PC-9 (cell line): ENCODE results near the gene RANGAP1. TPM values are rescaled to one million over a fixed set of nuclear protein-coding genes. Genes with fewer than 3 reads are reported as not detected.
A peak's percentile ranks its signal among the peaks of the same experiment; 100 is the strongest.

Experiments used
- Bru-seq: library from RNA; stranded (reverse); fragments of 400-500 nt; gene quantifications from one replicate; lab custom pipeline; 2021; lab: Mats Ljungman, UMichigan
- BruChase-seq, 2 experiments: library from RNA; stranded (reverse); fragments of 400-500 nt; gene quantifications; one replicate each; lab custom pipeline; 2021; lab: Mats Ljungman, UMichigan
- BruUV-seq: library from RNA; stranded (reverse); fragments of 400-500 nt; replicated peaks from 2 replicates; lab custom pipeline; 2021; lab: Mats Ljungman, UMichigan
- CTCF ChIA-PET: fragments of 300-600 bp; sonication (Branson Sonifier 250); formaldehyde crosslinking; loops from one replicate; lab custom pipeline; 2022; ENCODE audit warnings: antibody characterized with exemption; lab: Charles Lee
- POLR2A ChIA-PET: fragments of 300-600 bp; sonication (Branson Sonifier 250); formaldehyde crosslinking; loops from one replicate; lab custom pipeline; 2022; ENCODE audit warnings: antibody characterized with exemption; ENCODE audit not compliant: unreplicated experiment; lab: Charles Lee
- DNase-seq, 2 experiments: peaks; one replicate each; pipeline versions ENCODE4 v3.0.0 to v3.0.0-alpha.2; 2015 to 2022; ENCODE audit warnings: mixed read lengths in 1 of 2
- H2AFZ ChIP-seq: fragments of 200-600 bp; sonication (generic); 2 replicates; pipeline ENCODE4 v1.8.1; 2017; ENCODE audit warnings: antibody characterized with exemption
- H3F3A ChIP-seq: fragments of 200-600 bp; sonication (generic); 2 replicates; pipeline ENCODE4 v1.8.1; 2017; ENCODE audit warnings: antibody characterized with exemption, mild to moderate bottlenecking, low read depth; ENCODE audit not compliant: insufficient read depth
- H3K27ac ChIP-seq: fragments of 200-600 bp; sonication (generic); 2 replicates; pipeline ENCODE4 v1.6.1; 2016; ENCODE audit warnings: mixed run types
- H3K27me3 ChIP-seq: fragments of 200-600 bp; sonication (generic); 2 replicates; pipeline ENCODE4 v1.6.1; 2016; ENCODE audit warnings: low read depth, mixed run types; ENCODE audit not compliant: insufficient read depth
- H3K36me3 ChIP-seq: fragments of 200-600 bp; sonication (generic); 2 replicates; pipeline ENCODE4 v1.6.1; 2016; ENCODE audit warnings: low read depth, mixed run types
- H3K4me1 ChIP-seq: fragments of 200-600 bp; sonication (generic); replicated peaks from 2 replicates; pipeline ENCODE4 v1.6.1; 2016; ENCODE audit warnings: mixed run types; ENCODE audit not compliant: insufficient read depth
- H3K4me2 ChIP-seq: fragments of 200-600 bp; sonication (generic); 2 replicates; pipeline ENCODE4 v1.6.1; 2017; ENCODE audit warnings: mixed run types
- H3K4me3 ChIP-seq: fragments of 200-600 bp; sonication (generic); 2 replicates; pipeline ENCODE4 v1.6.1; 2016; ENCODE audit warnings: mixed run types
- H3K79me2 ChIP-seq: fragments of 200-600 bp; sonication (generic); 2 replicates; pipeline ENCODE4 v1.6.1; 2017; ENCODE audit warnings: low read depth, mixed run types
- H3K9me2 ChIP-seq: fragments of 200-600 bp; sonication (generic); 2 replicates; pipeline ENCODE4 v1.8.1; 2017; ENCODE audit warnings: mild to moderate bottlenecking; ENCODE audit not compliant: insufficient read depth
- H3K9me3 ChIP-seq: fragments of 200-600 bp; sonication (generic); 2 replicates; pipeline ENCODE4 v1.8.1; 2016; ENCODE audit warnings: low read depth; ENCODE audit not compliant: insufficient read depth
- H4K20me1 ChIP-seq: fragments of 200-600 bp; sonication (generic); 2 replicates; pipeline ENCODE4 v1.8.1; 2017; ENCODE audit not compliant: insufficient read depth
- EZH2 ChIP-seq: fragments of 200-600 bp; sonication (generic); IDR thresholded peaks from 2 replicates; pipeline ENCODE4 v1.8.0; 2017; ENCODE audit warnings: antibody characterized with exemption, low read depth
- intact Hi-C: fragments of 100-400 bp; cut with micrococcal nuclease; formaldehyde crosslinking; loops from one replicate; pipeline ENCODE4 v1.10.0; 2022; ENCODE audit not compliant: unreplicated experiment
- long read RNA-seq: library from polyadenylated mRNA; stranded (forward); transcript quantifications from one replicate; pipeline ENCODE4 v2.0.0, GENCODE V29; 2022
- total RNA-seq: library from RNA; stranded (reverse); gene quantifications from 2 replicates; pipeline ENCODE4 v1.2.3, GENCODE V29; 2021
- TF ChIP-seq, protein P1 (sequence below): fragments of 200-600 bp; sonication (generic); conservative IDR thresholded peaks from 2 replicates; pipeline ENCODE4 v1.6.1; 2017; ENCODE audit warnings: mixed run types, antibody characterized with exemption, mild to moderate bottlenecking, moderate library complexity

RANGAP1 gene
- total RNA-seq = 142 and 160 TPM in 2 replicates
- percentile 87 among the genes with signal in this experiment for Bru-seq, nascent RNA
- BruChase-seq, experiment 1, labeled RNA remaining after a 2-hour chase = percentile 89 among the genes with signal in this experiment
- BruChase-seq, experiment 2, labeled RNA remaining after a 6-hour chase = percentile 89 among the genes with signal in this experiment
- long read RNA-seq, full-length matches to known transcripts = 54 of 123 reads
- long read RNA-seq, partial matches to known transcripts = 30 of 123 reads
- long read RNA-seq, other reads (novel, unspliced or antisense) = 39 of 123 reads

GRCh38 chr22:41285820-41286638 is at the start of gene RANGAP1:
Gene RANGAP1 (minus strand): TSS chr22:41286187. CDS start chr22:41281044, 5,143 bp downstream.
- DNase-seq = peak; percentile 98
- H3F3A ChIP-seq = peaks cover 86% of the 10 kb centered on the region
- ChIA-PET CTCF (interaction anchor here (0.5 kb wide), 1 partner anchor 189 kb away, joined by 7 read pairs; no protein-coding TSS in a partner anchor), POLR2A (interaction anchor here (0.5 to 1.2 kb wide), 7 partner anchors 15 to 162 kb away, joined by 4 to 10 read pairs (median 7); partner anchors contain the start of genes TEF and ZC3H7B)
- H3K79me2 ChIP-seq = peaks cover 57% of the 10 kb centered on the region
- no peaks in the 10 kb centered on the region for H3K9me2 ChIP-seq
- H2AFZ ChIP-seq = peak within 1 kb of the TSS; percentile 86
- no peaks in the 10 kb centered on the region for H3K27me3 ChIP-seq
- H3K4me2 ChIP-seq = peak within 1 kb of the TSS; percentile 98
- H3K9me3 ChIP-seq = no peaks in the 10 kb centered on the region
- BruUV-seq = TSS peak; percentile 35
- TF ChIP-seq, protein P1, sequence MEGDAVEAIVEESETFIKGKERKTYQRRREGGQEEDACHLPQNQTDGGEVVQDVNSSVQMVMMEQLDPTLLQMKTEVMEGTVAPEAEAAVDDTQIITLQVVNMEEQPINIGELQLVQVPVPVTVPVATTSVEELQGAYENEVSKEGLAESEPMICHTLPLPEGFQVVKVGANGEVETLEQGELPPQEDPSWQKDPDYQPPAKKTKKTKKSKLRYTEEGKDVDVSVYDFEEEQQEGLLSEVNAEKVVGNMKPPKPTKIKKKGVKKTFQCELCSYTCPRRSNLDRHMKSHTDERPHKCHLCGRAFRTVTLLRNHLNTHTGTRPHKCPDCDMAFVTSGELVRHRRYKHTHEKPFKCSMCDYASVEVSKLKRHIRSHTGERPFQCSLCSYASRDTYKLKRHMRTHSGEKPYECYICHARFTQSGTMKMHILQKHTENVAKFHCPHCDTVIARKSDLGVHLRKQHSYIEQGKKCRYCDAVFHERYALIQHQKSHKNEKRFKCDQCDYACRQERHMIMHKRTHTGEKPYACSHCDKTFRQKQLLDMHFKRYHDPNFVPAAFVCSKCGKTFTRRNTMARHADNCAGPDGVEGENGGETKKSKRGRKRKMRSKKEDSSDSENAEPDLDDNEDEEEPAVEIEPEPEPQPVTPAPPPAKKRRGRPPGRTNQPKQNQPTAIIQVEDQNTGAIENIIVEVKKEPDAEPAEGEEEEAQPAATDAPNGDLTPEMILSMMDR = 0 out of 2 replicates have a peak, but pooled peaks have one; percentile 20
- TF ChIP-seq EZH2 = no peak
- peaks cover 58% of the 10 kb centered on the region for H3K4me1 ChIP-seq
- peak within 1 kb of the TSS; percentile 99 for H3K4me3 ChIP-seq
- peak within 1 kb of the TSS; percentile 93 for H3K27ac ChIP-seq
- peaks cover 22% of the 10 kb centered on the region for H3K36me3 ChIP-seq
- intact Hi-C loops = loop anchor here (1.0 to 5.0 kb wide), 4 partner anchors 15 to 160 kb away; partner anchors contain the start of genes TEF, TOB2 and ZC3H7B
- H4K20me1 ChIP-seq = peaks cover 30% of the 10 kb centered on the region

DNA sequence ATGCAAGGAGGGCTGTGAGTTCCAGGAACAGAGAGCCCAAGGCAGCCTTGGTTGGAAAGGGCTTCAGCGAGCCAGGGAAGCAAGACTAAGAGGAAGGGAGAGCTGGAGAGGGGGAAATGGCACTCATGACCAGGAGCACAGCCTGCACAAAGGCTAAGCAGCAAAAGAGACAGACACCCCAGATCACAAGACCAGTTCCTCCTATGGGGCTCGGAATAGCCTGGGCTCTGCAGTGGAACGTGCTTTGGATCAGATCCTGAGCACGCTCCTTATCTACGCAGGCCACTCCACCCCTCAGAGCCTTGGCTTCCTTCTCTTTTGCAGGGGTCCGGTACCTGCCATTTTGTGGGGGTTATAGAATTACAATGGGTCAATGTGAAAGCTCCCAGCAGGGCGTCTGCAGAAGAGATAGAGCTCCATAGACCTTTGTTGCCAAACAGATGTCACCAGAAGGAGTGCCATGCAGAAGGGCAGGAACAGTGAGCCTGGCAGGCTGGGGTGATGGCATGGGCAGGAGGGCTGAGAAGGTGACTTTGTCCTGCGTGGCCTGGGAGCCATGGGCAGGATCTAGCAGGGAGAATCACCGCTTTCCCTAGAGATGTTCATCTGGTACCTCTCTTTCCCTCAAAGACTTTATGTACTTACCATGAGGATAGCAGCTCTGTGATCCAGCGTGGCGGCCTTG is 49.1 kb upstream of the RANGAP1 start:
- no TSS peak for BruUV-seq
- intact Hi-C loops = no loop called here
- Histone ChIP-seq H3F3A (no peaks in the 10 kb centered on the region; the same call in 1 of the 2 replicates), H3K4me2 (no peak overlapping the region), H3K4me1 (no peaks in the 10 kb centered on the region), H3K27me3 (no peaks in the 10 kb centered on the region), H2AFZ (no peak overlapping the region), H3K9me2 (no peaks in the 10 kb centered on the region), H3K36me3 (0 out of 2 replicates have a peak, but pooled peaks cover 5% of the 10 kb centered on the region), H4K20me1 (peaks cover 4% of the 10 kb centered on the region; the same call in 1 of the 2 replicates), H3K9me3 (no peaks in the 10 kb centered on the region), H3K27ac (no peak overlapping the region), H3K79me2 (no peaks in the 10 kb centered on the region), H3K4me3 (no peak overlapping the region)
- TF ChIP-seq, protein P1 = no peak
- TF ChIP-seq EZH2 = no peak
- ChIA-PET CTCF (no interaction called here), POLR2A (no interaction called here)
- no peak for DNase-seq

GRCh38 chr22:41334215-41334614 is 48.2 kb upstream of the RANGAP1 start:
- Histone ChIP-seq H3K9me3 (no peaks in the 10 kb centered on the region), H3K4me3 (no peak overlapping the region), H3K27me3 (no peaks in the 10 kb centered on the region), H3K79me2 (no peaks in the 10 kb centered on the region), H4K20me1 (peaks cover 4% of the 10 kb centered on the region; the same call in 1 of the 2 replicates), H3K4me1 (no peaks in the 10 kb centered on the region), H3F3A (no peaks in the 10 kb centered on the region; the same call in 1 of the 2 replicates), H3K4me2 (no peak overlapping the region), H3K36me3 (0 out of 2 replicates have a peak, but pooled peaks cover 5% of the 10 kb centered on the region), H2AFZ (no peak overlapping the region), H3K27ac (no peak overlapping the region), H3K9me2 (no peaks in the 10 kb centered on the region)
- intact Hi-C loops = no loop called here
- ChIA-PET POLR2A (no interaction called here), CTCF (interaction anchor here (0.6 kb wide), 1 partner anchor 255 kb away, joined by 14 read pairs; the partner anchor contains the start of gene PMM1)
- TF ChIP-seq, protein P1 = no peak
- TF ChIP-seq EZH2 = no peak
- no TSS peak for BruUV-seq
- DNase-seq = no peak
